Esophagus muscularis mucosa (tissue), 4 donors: ENCODE data around the gene SCUBE2. TPM values are rescaled to one million over a fixed set of nuclear protein-coding genes. Genes with fewer than 3 reads are reported as not detected.

ENCODE experiments used
- DNase-seq: peaks from one replicate; pipeline ENCODE4 v3.0.0-alpha.2; 2017; ENCODE audit errors: extremely low spot score
- H3K27ac ChIP-seq, 4 donors: fragments of 200-600 bp; sonication (generic); replicated peaks in 1 of 4; 1 replicate in 3 of 4; 2 replicates in 1 of 4; pipeline ENCODE4 v1.5.1; 2016 to 2019; ENCODE audit warnings: mild to moderate bottlenecking in 1 of 4
- H3K27me3 ChIP-seq, 4 donors: fragments of 200-600 bp; sonication (generic); one replicate each; pipeline versions ENCODE4 v1.5.1 to v1.6.0; 2016 to 2019
- H3K36me3 ChIP-seq, 4 donors: fragments of 200-600 bp; sonication (generic); one replicate each; pipeline ENCODE4 v1.5.1; 2016 to 2019
- H3K4me1 ChIP-seq, 4 donors: fragments of 200-600 bp; sonication (generic); one replicate each; pipeline ENCODE4 v1.5.1; 2016 to 2019
- H3K4me3 ChIP-seq, 4 donors: fragments of 200-600 bp; sonication (generic); 1 replicate in 2 of 4; 2 replicates in 2 of 4; pipeline ENCODE4 v1.5.1; 2016 to 2019; ENCODE audit warnings: mild to moderate bottlenecking in 4 of 4, moderate library complexity in 1 of 4
- H3K9me3 ChIP-seq, 4 donors: fragments of 200-600 bp; sonication (generic); 1 replicate in 3 of 4; 2 replicates in 1 of 4; pipeline ENCODE4 v1.5.1; 2016 to 2019
- EP300 ChIP-seq: sonication (generic); formaldehyde crosslinking; IDR thresholded peaks from one replicate; pipeline ENCODE4 v1.6.1; 2017; ENCODE audit warnings: antibody characterized with exemption
- POLR2A ChIP-seq: fragments of 450-650 bp; IDR thresholded peaks from one replicate; pipeline ENCODE4 v1.6.1; 2017; ENCODE audit warnings: antibody characterized with exemption, moderate library complexity, mild to moderate bottlenecking, low read depth
- POLR2AphosphoS5 ChIP-seq, 2 donors: sonication (generic); formaldehyde crosslinking; IDR thresholded peaks; one replicate each; pipeline ENCODE4 v1.6.1; 2017; ENCODE audit warnings: antibody characterized with exemption in 2 of 2
- WGBS: methylation state at CpG from one replicate; pipeline ENCODE4 v1.1.5; 2018; 5-methylcytosine and 5-hydroxymethylcytosine counted together
- intact Hi-C: fragments of 100-400 bp; cut with DNase I; formaldehyde crosslinking; loops from one replicate; pipeline ENCODE4 v1.15.1; 2023
- total RNA-seq, 4 donors: library from RNA; depleted of rRNA; stranded (reverse); fragments of >200 nt; gene quantifications; one replicate each; pipeline versions ENCODE4 v1.1.0 to v1.2.1, GENCODE V29; 2016
- TF ChIP-seq, protein P1 (sequence below), 3 experiments: fragments of 200-600 bp in 2 of 3; fragments of 450-650 bp in 1 of 3; sonication (generic) in 2 of 3; IDR thresholded peaks; one replicate each; pipeline ENCODE4 v1.5.1; 2017 to 2019; ENCODE audit warnings: antibody characterized with exemption in 3 of 3, mild to moderate bottlenecking in 2 of 3, moderate library complexity in 1 of 3

Gene SCUBE2
- total RNA-seq, 4 donors from 2014 or later, result 1.7 to 11.5 (median 8.2) TPM

GRCh38 chr11:9059406-9059805 is 32.0 kb downstream of the SCUBE2 start:
- TF ChIP-seq EP300, result no peak
- TF ChIP-seq POLR2A, result no peak
- TF ChIP-seq, protein P1, sequence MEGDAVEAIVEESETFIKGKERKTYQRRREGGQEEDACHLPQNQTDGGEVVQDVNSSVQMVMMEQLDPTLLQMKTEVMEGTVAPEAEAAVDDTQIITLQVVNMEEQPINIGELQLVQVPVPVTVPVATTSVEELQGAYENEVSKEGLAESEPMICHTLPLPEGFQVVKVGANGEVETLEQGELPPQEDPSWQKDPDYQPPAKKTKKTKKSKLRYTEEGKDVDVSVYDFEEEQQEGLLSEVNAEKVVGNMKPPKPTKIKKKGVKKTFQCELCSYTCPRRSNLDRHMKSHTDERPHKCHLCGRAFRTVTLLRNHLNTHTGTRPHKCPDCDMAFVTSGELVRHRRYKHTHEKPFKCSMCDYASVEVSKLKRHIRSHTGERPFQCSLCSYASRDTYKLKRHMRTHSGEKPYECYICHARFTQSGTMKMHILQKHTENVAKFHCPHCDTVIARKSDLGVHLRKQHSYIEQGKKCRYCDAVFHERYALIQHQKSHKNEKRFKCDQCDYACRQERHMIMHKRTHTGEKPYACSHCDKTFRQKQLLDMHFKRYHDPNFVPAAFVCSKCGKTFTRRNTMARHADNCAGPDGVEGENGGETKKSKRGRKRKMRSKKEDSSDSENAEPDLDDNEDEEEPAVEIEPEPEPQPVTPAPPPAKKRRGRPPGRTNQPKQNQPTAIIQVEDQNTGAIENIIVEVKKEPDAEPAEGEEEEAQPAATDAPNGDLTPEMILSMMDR (IDR thresholded peaks at IDR 0.05), result no peak
- no peak for TF ChIP-seq POLR2AphosphoS5 (IDR thresholded peaks at IDR 0.05)
- H3K27me3 ChIP-seq, result no peaks in the 10 kb centered on the region
- H3K27ac ChIP-seq, result no peak overlapping the region
- intact Hi-C loops, result no loop called here
- H3K4me1 ChIP-seq, result peaks cover 0 to 32% (median 14%) of the 10 kb centered on the region in 4 donors
- H3K36me3 ChIP-seq, result peaks cover 0 to 5% (median 0%) of the 10 kb centered on the region in 4 donors
- no peak overlapping the region for H3K4me3 ChIP-seq
- 91% methylated on average over 3 of the region's 3 CpGs for WGBS
- no peaks in the 10 kb centered on the region for H3K9me3 ChIP-seq
- DNase-seq, result no peak

DNA sequence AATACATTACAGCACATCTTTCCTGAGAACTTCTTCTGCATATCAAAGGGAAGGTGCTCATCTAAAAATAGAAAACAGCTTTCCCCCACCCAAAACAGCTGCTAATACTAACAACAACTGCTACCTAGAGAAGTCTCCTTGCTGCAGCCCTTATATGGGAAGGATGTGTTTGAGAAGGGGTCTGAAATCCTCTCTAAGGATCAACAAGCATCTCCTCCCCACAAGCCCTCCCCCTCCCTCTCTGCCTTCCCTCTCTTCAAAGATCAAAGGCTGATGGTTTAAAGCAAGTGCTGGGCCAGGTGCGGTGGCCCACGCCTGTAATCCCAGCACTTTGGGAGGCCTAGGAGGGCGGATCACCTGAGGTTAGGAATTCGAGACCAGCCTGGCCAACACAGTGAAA is 33.5 kb downstream of the SCUBE2 start:
- Histone ChIP-seq H3K27ac (no peak overlapping the region), H3K27me3 (no peaks in the 10 kb centered on the region), H3K36me3 (peaks cover 0 to 5% (median 0%) of the 10 kb centered on the region in 4 donors), H3K4me3 (no peak overlapping the region), H3K9me3 (no peaks in the 10 kb centered on the region), H3K4me1 (peaks cover 0 to 32% (median 14%) of the 10 kb centered on the region in 4 donors)
- 94% methylated on average over 4 of the region's 4 CpGs for WGBS
- no peak for DNase-seq
- TF ChIP-seq POLR2A (no peak), POLR2AphosphoS5 (IDR thresholded peaks at IDR 0.05) (no peak), EP300 (no peak)
- TF ChIP-seq, protein P1 (IDR thresholded peaks at IDR 0.05), result no peak
- intact Hi-C loops, result no loop called here

DNA sequence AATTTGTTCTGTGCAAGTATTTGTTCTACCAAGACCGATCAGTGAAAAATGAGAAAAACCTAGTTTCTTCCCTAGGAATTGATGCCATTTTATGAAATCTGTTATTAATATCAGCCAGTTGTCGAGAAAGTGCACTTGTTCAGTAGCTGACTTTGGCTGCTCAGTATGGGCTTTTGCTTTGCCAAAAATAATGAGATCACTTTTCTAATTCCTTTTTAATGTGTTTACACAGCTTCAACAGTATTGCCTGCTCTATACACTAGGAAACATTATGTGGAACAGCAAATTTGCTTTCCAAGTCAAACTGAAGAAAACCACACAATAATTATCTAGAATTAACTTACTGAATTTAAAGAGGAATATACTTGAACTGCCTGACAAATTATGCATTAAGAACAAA is 34.4 kb downstream of the SCUBE2 start:
- no peak for TF ChIP-seq POLR2A
- no peak for TF ChIP-seq POLR2AphosphoS5 (IDR thresholded peaks at IDR 0.05)
- 42% methylated on average over 2 of the region's 2 CpGs for WGBS
- Histone ChIP-seq H3K4me3 (no peak overlapping the region), H3K9me3 (no peaks in the 10 kb centered on the region), H3K4me1 (peaks cover 0 to 32% (median 14%) of the 10 kb centered on the region in 4 donors), H3K27me3 (no peaks in the 10 kb centered on the region), H3K36me3 (peaks cover 0 to 5% (median 0%) of the 10 kb centered on the region in 4 donors), H3K27ac (no peak overlapping the region)
- intact Hi-C loops, result no loop called here
- no peak for DNase-seq

DNA sequence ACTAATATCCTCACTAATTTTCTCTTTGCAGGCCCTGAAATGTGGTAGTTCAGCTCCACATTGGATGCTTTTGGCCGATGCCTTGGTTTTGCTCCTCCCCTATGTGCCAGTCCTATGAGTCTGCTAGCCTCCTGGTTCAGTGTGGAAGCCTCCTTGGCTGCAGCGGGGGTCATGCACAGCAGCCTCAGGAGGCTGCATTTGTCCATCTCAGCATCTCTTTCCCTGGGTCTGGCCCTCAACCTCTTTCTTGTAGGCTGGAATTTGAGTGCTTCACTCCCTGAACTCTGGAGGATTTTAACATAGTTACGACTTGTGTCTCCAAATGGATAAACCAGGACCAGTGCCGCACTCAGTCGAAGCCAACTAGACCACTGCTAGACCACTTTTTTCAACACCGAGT is 34.9 kb downstream of the SCUBE2 start:
- WGBS, result 83% methylated on average over 6 of the region's 6 CpGs
- H3K4me3 ChIP-seq, result no peak overlapping the region
- H3K36me3 ChIP-seq, result peaks cover 0 to 5% (median 0%) of the 10 kb centered on the region in 4 donors
- peaks cover 0 to 32% (median 14%) of the 10 kb centered on the region in 4 donors for H3K4me1 ChIP-seq
- H3K27ac ChIP-seq, result peak overlapping the region in 2 of 4 donors; percentile 12 to 24
- no peaks in the 10 kb centered on the region for H3K27me3 ChIP-seq
- intact Hi-C loops, result no loop called here
- no peaks in the 10 kb centered on the region for H3K9me3 ChIP-seq
- TF ChIP-seq EP300 (no peak), POLR2A (no peak), POLR2AphosphoS5 (IDR thresholded peaks at IDR 0.05) (no peak)
- TF ChIP-seq, protein P1 (IDR thresholded peaks at IDR 0.05), result no peak
- no peak for DNase-seq

DNA sequence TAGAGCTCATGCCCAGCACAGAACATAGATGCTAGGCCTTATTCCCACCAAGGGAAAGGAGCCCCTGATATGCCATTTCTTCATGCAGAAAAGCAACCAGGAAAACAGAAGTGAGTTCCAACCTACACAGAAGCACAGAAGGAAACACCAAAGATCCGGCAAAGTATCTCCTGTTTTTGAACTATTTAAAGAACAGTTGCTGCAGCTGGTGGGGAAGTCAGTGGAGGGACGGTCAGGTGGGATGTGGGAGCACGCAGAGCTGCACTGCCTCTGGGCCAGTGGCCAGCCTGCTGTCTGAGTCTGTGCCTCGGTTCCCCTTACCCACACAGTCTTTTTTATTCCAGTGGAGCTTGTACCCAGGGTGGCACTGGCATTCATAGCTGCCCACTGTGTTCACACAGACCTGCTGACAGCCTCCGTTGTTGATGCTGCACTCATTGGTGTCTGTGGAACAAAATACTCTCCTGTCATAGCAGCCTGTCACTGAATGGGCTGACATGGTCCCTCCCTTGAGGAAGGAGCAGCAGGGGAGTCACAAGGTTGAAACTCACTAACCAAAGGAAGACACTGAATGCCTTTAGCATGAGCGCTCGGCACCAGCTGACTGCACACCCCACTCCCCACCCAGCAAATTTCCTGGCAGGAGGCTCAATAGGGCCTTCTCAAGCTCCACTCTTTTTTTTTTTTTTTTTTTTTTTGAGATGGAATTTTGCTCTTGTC is 37.9 kb downstream of the SCUBE2 start:
- Histone ChIP-seq H3K36me3 (no peaks in the 10 kb centered on the region), H3K27me3 (no peaks in the 10 kb centered on the region), H3K4me1 (peaks cover 3 to 41% (median 18%) of the 10 kb centered on the region in 4 donors), H3K27ac (no peak overlapping the region), H3K9me3 (no peaks in the 10 kb centered on the region), H3K4me3 (no peak overlapping the region)
- WGBS, result 76% methylated on average over 7 of the region's 7 CpGs
- TF ChIP-seq POLR2AphosphoS5 (IDR thresholded peaks at IDR 0.05), result no peak
- TF ChIP-seq, protein P1 (IDR thresholded peaks at IDR 0.05), result no peak
- no peak for TF ChIP-seq POLR2A
- no peak for TF ChIP-seq EP300
- intact Hi-C loops, result no loop called here
- DNase-seq, result no peak
